H1 (cell line): ENCODE data around the gene GRID1.

Experiments
- BACH1 ChIP-seq: IDR thresholded peaks from 2 replicates; pipeline ENCODE4 v1.6.1; 2012; ENCODE audit warnings: low read length, improper control_type of control experiment
- CHD2 ChIP-seq: IDR thresholded peaks from 2 replicates; pipeline ENCODE4 v1.6.1; 2012; ENCODE audit warnings: low read length, improper control_type of control experiment
- CTCF ChIP-seq, 3 experiments: IDR thresholded peaks; 1 replicate in 2 of 3; 2 replicates in 1 of 3; pipeline versions ENCODE4 v1.5.1 to v1.6.1; 2011; ENCODE audit warnings: low read length in 3 of 3, mild to moderate bottlenecking in 3 of 3, inconsistent platforms in 2 of 3, low read depth in 1 of 3, moderate library complexity in 1 of 3; ENCODE audit not compliant: insufficient read depth in 1 of 3; ENCODE audit errors: control extremely low read depth in 1 of 3
- NRF1 ChIP-seq: IDR thresholded peaks from 2 replicates; pipeline ENCODE4 v1.6.1; 2011; ENCODE audit warnings: mild to moderate bottlenecking, low read depth, low read length, improper control_type of control experiment
- POLR2A ChIP-seq, 2 experiments: IDR thresholded peaks; 1 replicate in 1 of 2; 2 replicates in 1 of 2; pipeline ENCODE4 v1.6.1; 2011; ENCODE audit warnings: low read depth in 2 of 2, low read length in 2 of 2, mild to moderate bottlenecking in 2 of 2; ENCODE audit errors: control extremely low read depth in 1 of 2
- RAD21 ChIP-seq, 2 experiments: IDR thresholded peaks in 1 of 2; conservative IDR thresholded peaks in 1 of 2; 2 replicates each; pipeline ENCODE4 v1.6.1; 2011; ENCODE audit warnings: low read depth in 2 of 2, low read length in 2 of 2, improper control_type of control experiment in 1 of 2, inconsistent platforms in 1 of 2, mild to moderate bottlenecking in 1 of 2, moderate library complexity in 1 of 2
- RNF2 ChIP-seq: fragments of 200-900, 300-1000 bp; sonication (generic); IDR thresholded peaks from 2 replicates; pipeline ENCODE4 v1.7.1; 2016; ENCODE audit warnings: borderline replicate concordance, low read depth, mild to moderate bottlenecking, antibody characterized with exemption, low read length; ENCODE audit not compliant: poor library complexity, severe bottlenecking; ENCODE audit errors: missing control alignments
- SAP30 ChIP-seq: fragments of 300-600 bp; sonication (generic); IDR thresholded peaks from 2 replicates; pipeline ENCODE4 v1.7.1; 2012; ENCODE audit warnings: low read length, moderate library complexity, mild to moderate bottlenecking, inconsistent platforms; ENCODE audit not compliant: insufficient read depth, insufficient replicate concordance
- SP1 ChIP-seq: IDR thresholded peaks from 2 replicates; pipeline ENCODE4 v1.6.1; 2011; ENCODE audit warnings: low read depth, low read length
- SUZ12 ChIP-seq: fragments of 200-600 bp; sonication (generic); IDR thresholded peaks from 2 replicates; pipeline ENCODE4 v1.6.1; 2012; ENCODE audit warnings: mild to moderate bottlenecking, inconsistent platforms, low read length, moderate library complexity, mixed read lengths
- TCF12 ChIP-seq: IDR thresholded peaks from 2 replicates; pipeline ENCODE4 v1.6.1; 2011; ENCODE audit warnings: low read depth, mild to moderate bottlenecking, low read length
- ZNF274 ChIP-seq: IDR thresholded peaks from 2 replicates; pipeline ENCODE4 v1.7.0; 2012; ENCODE audit warnings: low read length, borderline replicate concordance; ENCODE audit errors: extremely low read depth

- TF ChIP-seq CTCF (IDR thresholded peaks at IDR 0.05; ENCODE audit: control extremely low read depth in 1 of 3, insufficient read depth in 1 of 3, low read depth in 1 of 3, low read length in 3 of 3) (no peak), SP1 (no peak), RNF2 (no peak), BACH1 (peak; percentile 64; the same call in 1 of the 2 replicates), CHD2 (no peak), TCF12 (no peak), ZNF274 (no peak), POLR2A (IDR thresholded peaks at IDR 0.05; ENCODE audit: control extremely low read depth in 1 of 2, low read depth in 2 of 2, low read length in 2 of 2) (no peak), RAD21 (IDR thresholded peaks at IDR 0.05 in 1 of 2, conservative IDR thresholded peaks at IDR 0.05 in 1 of 2; ENCODE audit: low read depth in 2 of 2, low read length in 2 of 2) (no peak), SAP30 (no peak), NRF1 (no peak), SUZ12 (no peak)
Observed at GRCh38 chr10:86253091-86254072, 113.2 kb downstream of the GRID1 start.
